Fibroblast of pulmonary artery (primary cell): ENCODE measurements around the gene TAL1.
"Not testable (repeated sequence)": the region's sequence is repeated elsewhere in the genome, so short reads cannot be mapped to it uniquely, and the experiment has no call there.

ENCODE experiments used
- DNase-seq: peaks from one replicate; pipeline ENCODE4 v3.0.0-alpha.2; 2010; ENCODE audit warnings: low read depth
- H3K4me3 ChIP-seq: replicated peaks from 2 replicates; pipeline ENCODE4 v1.5.1; 2011; ENCODE audit warnings: low read depth, mild to moderate bottlenecking, control low read depth, low read length, moderate library complexity
- CTCF ChIP-seq: IDR thresholded peaks from 2 replicates; pipeline ENCODE4 v1.5.1; 2011; ENCODE audit warnings: mild to moderate bottlenecking, control low read depth, low read length, inconsistent platforms; ENCODE audit errors: missing control alignments

Gene TAL1

GRCh38 chr1:47201179-47201578 is 30.8 kb downstream of the TAL1 start:
- H3K4me3 ChIP-seq, result no peak overlapping the region
- no peak for TF ChIP-seq CTCF
- peak; percentile 61 for DNase-seq

- no peak for DNase-seq
- no peak for TF ChIP-seq CTCF
Observed at GRCh38 chr1:47198214-47198613, 33.8 kb downstream of the TAL1 start.

DNA sequence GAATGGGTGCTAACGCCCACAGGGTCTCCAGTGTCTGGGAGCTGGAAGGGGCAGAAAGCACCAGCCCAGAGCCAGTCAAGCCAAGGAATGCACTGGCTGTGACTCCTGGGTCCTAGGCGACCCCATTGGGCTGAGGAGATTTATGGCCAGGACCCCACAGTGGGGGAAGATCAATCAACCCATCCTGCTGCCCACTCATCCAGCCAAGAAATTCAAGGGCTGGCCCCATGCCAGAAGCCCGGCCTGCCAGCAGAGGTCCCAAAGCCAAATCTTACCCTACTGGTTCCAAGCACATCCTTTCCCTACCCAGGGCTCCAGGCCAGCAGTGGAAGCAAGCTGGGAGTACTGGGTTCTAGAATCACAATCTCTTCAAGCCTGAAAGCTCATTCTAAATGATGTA is 35.4 kb downstream of the TAL1 start:
- no peak overlapping the region for H3K4me3 ChIP-seq
- DNase-seq, result no peak
- TF ChIP-seq CTCF, result no peak

More at GRCh38 chr1:47198214-47198613, 33.8 kb downstream of the TAL1 start:
- no peak overlapping the region for H3K4me3 ChIP-seq

- not testable (repeated sequence) for DNase-seq, H3K4me3 ChIP-seq
Observed at GRCh38 chr1:47195981-47196380, 36.0 kb downstream of the TAL1 start.

DNA sequence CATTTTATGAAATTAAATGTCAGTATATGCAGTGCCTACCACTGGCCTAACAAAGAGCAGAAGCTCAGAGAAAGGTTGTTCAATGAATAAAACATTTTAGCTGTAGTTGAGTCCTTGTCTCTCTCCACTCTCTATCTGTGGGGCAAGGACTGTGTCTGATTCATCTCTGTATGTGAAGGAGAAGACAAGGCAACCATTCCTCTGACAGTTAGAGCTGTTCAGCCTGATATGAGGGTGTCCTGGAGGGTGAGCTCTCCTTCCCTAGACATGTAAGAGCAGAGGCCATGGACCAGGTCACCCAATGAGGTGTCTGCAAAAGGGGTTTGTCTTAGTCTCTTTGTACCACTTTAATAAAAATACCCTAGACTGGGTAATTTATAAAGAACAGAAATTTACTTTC is 37.7 kb downstream of the TAL1 start:
- no peak for DNase-seq
- no peak for TF ChIP-seq CTCF

GRCh38 chr1:47193496-47193895 is 38.5 kb downstream of the TAL1 start:
- H3K4me3 ChIP-seq, DNase-seq: not testable (repeated sequence)

More for the DNA sequence above, 37.7 kb downstream of the TAL1 start:
- H3K4me3 ChIP-seq, result no peak overlapping the region

DNA sequence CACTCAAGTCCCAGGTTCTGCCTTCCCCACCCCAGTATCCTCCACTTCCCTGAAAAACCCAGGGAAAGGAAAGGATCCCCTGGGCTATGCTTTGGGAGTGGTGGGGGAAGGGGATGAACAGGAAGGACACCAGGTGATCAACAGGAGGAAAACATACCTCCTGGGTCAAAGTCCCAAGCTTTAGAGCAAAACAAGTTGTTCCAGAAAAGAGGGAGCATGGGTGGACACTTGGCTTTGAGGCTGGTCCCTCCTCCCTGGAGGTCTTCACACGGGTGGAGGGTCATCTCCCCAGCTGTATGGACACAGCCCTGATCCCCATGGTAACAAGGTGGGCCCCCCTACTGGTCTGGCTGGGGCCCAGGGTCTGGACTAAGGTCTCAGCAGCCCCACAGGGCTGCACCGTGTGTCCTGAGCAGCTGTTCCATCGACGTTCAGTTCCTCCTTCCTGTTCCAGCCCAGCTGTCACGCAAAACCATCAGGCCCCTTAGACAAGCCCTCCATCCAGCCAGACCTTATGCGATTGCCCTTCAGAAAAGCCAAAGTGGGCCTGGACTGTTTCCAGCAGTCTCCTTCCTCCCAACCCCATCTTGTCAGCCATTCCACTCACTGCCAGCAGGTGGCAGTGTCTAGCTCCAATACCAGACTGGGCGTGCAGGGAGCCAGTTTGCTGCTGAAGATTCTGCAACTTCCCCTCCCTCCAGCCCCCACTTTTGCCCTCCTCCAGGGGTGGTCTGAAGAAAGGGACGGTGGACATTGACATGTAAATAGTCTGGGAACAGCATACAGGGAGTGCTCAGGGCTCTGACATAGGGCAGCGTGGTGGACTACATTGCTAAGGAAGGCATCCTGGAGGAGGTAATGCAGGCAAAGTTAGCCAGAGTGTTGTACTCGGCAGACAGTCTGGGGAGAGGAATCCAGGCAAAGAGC is 39.3 kb downstream of the TAL1 start:
- H3K4me3 ChIP-seq, result no peak overlapping the region
- TF ChIP-seq CTCF, result peak; percentile 99
- DNase-seq, result peak; percentile 77

DNA sequence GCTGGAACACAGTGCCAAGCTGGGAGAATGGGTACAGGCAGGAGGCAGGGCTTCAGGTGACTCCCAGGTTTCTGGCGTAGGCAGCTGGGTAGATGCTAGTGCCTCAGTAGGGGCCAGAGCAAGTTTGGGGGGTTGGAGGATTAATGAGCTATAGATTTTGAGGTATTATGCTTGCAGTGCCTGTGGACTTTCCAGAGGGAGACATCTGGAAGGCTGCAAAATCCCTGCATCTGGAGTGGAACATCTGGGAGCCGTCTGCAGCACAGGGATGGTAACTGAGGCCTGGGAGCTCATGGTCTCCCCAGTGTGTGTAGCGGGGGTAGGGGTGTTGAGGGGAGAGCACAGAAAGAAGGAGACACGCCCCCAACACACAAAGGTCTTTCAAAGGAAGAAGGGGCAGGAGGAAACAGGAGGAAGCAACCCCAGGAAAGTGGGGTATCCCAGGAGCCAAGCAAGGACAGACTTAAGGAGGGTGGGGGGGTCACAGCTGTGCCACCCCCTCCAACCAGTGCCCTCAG is 40.0 kb downstream of the TAL1 start:
- DNase-seq, result no peak
- H3K4me3 ChIP-seq, result no peak overlapping the region
- TF ChIP-seq CTCF, result no peak
